K562 (cell line): ENCODE data around the gene LAMB3.

Source experiments
- EGR1 ChIP-seq: fragments of 450-650 bp; conservative IDR thresholded peaks from 2 replicates; pipeline ENCODE4 v1.6.1; 2017; ENCODE audit warnings: mild to moderate bottlenecking
- POLR2H ChIP-seq: IDR thresholded peaks from 2 replicates; pipeline ENCODE4 v1.6.1; 2016; ENCODE audit warnings: missing genetic modification characterization, low read depth, mild to moderate bottlenecking, control low read depth, missing compliant biosample characterization, moderate library complexity
- TAF1 ChIP-seq: IDR thresholded peaks from 2 replicates; pipeline ENCODE4 v1.6.1; 2011; ENCODE audit warnings: mild to moderate bottlenecking, low read length, moderate library complexity; ENCODE audit not compliant: insufficient read depth, control insufficient read depth, severe bottlenecking; ENCODE audit errors: extremely low read depth
- ZNF232 ChIP-seq: sonication (generic); formaldehyde crosslinking; IDR thresholded peaks from 2 replicates; pipeline ENCODE4 v1.8.0; 2022; ENCODE audit warnings: mild to moderate bottlenecking, missing genetic modification reagents
- TF ChIP-seq, protein P1 (sequence below): sonication (generic); formaldehyde crosslinking; IDR thresholded peaks from 2 replicates; pipeline ENCODE4 v1.8.1; 2023; ENCODE audit warnings: mild to moderate bottlenecking, missing genetic modification reagents
- TF ChIP-seq, protein P2 (sequence below): sonication (generic); formaldehyde crosslinking; IDR thresholded peaks from 2 replicates; pipeline ENCODE4 v1.9.0; 2022; ENCODE audit warnings: mild to moderate bottlenecking, missing genetic modification reagents
- TF ChIP-seq, protein P3 (sequence below): fragments of 450-650 bp; IDR thresholded peaks from 2 replicates; pipeline ENCODE4 v1.6.1; 2018; ENCODE audit not compliant: partially characterized antibody
- TF ChIP-seq, protein P4 (sequence below), 3 experiments: IDR thresholded peaks in 2 of 3; conservative IDR thresholded peaks in 1 of 3; 2 replicates each; pipeline ENCODE4 v1.5.1; 2011 to 2012; ENCODE audit warnings: low read length in 3 of 3, mild to moderate bottlenecking in 3 of 3, control low read depth in 2 of 3, improper control_type of control experiment in 1 of 3, inconsistent platforms in 1 of 3, low read depth in 1 of 3, mixed read lengths in 1 of 3, moderate library complexity in 1 of 3; ENCODE audit not compliant: insufficient read depth in 2 of 3

DNA sequence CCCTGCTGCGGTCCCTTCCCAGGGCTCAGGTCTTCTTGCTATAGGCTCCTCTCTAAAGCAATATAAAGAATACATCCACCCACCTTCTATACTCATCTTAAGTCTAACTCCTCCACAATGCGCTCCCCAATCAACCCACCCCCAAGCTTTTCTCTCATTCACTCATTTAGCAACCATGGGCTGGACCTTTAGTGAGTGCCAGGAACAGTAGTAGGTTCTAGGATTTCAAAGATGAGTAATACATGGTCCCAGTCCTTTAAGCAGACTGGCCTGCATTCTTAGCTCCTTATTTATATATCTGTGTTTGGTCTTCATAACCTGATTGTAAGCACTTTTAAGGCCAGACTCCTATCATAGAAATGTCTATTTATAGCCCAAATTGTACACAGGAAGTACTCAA is 62.8 kb downstream of the LAMB3 start:
- TF ChIP-seq EGR1 = no peak
- no peak for TF ChIP-seq ZNF232
- TF ChIP-seq POLR2H (tag) = no peak
- no peak for TF ChIP-seq TAF1
- TF ChIP-seq, protein P1, sequence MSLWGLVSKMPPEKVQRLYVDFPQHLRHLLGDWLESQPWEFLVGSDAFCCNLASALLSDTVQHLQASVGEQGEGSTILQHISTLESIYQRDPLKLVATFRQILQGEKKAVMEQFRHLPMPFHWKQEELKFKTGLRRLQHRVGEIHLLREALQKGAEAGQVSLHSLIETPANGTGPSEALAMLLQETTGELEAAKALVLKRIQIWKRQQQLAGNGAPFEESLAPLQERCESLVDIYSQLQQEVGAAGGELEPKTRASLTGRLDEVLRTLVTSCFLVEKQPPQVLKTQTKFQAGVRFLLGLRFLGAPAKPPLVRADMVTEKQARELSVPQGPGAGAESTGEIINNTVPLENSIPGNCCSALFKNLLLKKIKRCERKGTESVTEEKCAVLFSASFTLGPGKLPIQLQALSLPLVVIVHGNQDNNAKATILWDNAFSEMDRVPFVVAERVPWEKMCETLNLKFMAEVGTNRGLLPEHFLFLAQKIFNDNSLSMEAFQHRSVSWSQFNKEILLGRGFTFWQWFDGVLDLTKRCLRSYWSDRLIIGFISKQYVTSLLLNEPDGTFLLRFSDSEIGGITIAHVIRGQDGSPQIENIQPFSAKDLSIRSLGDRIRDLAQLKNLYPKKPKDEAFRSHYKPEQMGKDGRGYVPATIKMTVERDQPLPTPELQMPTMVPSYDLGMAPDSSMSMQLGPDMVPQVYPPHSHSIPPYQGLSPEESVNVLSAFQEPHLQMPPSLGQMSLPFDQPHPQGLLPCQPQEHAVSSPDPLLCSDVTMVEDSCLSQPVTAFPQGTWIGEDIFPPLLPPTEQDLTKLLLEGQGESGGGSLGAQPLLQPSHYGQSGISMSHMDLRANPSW = no peak
- TF ChIP-seq, protein P2, sequence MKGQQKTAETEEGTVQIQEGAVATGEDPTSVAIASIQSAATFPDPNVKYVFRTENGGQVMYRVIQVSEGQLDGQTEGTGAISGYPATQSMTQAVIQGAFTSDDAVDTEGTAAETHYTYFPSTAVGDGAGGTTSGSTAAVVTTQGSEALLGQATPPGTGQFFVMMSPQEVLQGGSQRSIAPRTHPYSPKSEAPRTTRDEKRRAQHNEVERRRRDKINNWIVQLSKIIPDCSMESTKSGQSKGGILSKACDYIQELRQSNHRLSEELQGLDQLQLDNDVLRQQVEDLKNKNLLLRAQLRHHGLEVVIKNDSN (CRISPR knock-in tag) = no peak
- TF ChIP-seq, protein P3, sequence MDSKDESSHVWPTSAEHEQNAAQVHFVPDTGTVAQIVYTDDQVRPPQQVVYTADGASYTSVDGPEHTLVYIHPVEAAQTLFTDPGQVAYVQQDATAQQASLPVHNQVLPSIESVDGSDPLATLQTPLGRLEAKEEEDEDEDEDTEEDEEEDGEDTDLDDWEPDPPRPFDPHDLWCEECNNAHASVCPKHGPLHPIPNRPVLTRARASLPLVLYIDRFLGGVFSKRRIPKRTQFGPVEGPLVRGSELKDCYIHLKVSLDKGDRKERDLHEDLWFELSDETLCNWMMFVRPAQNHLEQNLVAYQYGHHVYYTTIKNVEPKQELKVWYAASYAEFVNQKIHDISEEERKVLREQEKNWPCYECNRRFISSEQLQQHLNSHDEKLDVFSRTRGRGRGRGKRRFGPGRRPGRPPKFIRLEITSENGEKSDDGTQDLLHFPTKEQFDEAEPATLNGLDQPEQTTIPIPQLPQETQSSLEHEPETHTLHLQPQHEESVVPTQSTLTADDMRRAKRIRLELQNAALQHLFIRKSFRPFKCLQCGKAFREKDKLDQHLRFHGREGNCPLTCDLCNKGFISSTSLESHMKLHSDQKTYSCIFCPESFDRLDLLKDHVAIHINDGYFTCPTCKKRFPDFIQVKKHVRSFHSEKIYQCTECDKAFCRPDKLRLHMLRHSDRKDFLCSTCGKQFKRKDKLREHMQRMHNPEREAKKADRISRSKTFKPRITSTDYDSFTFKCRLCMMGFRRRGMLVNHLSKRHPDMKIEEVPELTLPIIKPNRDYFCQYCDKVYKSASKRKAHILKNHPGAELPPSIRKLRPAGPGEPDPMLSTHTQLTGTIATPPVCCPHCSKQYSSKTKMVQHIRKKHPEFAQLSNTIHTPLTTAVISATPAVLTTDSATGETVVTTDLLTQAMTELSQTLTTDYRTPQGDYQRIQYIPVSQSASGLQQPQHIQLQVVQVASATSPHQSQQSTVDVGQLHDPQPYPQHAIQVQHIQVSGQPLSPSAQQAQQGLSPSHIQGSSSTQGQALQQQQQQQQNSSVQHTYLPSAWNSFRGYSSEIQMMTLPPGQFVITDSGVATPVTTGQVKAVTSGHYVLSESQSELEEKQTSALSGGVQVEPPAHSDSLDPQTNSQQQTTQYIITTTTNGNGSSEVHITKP = no peak
- TF ChIP-seq, protein P4, sequence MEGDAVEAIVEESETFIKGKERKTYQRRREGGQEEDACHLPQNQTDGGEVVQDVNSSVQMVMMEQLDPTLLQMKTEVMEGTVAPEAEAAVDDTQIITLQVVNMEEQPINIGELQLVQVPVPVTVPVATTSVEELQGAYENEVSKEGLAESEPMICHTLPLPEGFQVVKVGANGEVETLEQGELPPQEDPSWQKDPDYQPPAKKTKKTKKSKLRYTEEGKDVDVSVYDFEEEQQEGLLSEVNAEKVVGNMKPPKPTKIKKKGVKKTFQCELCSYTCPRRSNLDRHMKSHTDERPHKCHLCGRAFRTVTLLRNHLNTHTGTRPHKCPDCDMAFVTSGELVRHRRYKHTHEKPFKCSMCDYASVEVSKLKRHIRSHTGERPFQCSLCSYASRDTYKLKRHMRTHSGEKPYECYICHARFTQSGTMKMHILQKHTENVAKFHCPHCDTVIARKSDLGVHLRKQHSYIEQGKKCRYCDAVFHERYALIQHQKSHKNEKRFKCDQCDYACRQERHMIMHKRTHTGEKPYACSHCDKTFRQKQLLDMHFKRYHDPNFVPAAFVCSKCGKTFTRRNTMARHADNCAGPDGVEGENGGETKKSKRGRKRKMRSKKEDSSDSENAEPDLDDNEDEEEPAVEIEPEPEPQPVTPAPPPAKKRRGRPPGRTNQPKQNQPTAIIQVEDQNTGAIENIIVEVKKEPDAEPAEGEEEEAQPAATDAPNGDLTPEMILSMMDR (IDR thresholded peaks at IDR 0.05 in 2 of 3, conservative IDR thresholded peaks at IDR 0.05 in 1 of 3; ENCODE audit: insufficient read depth in 2 of 3, low read depth in 1 of 3, low read length in 3 of 3) = no peak
